Activated gamma-delta T cell treated with Interleukin-2 at 50 U/mL for 16 hours (primary cell): ENCODE data around the gene CTSW.

Source experiments
- DNase-seq: peaks from one replicate; pipeline ENCODE4 v3.0.0-alpha.2; 2020

Gene CTSW

GRCh38 chr11:65868076-65868667 is 11.5 kb upstream of the CTSW start:
- no peak for DNase-seq

DNA sequence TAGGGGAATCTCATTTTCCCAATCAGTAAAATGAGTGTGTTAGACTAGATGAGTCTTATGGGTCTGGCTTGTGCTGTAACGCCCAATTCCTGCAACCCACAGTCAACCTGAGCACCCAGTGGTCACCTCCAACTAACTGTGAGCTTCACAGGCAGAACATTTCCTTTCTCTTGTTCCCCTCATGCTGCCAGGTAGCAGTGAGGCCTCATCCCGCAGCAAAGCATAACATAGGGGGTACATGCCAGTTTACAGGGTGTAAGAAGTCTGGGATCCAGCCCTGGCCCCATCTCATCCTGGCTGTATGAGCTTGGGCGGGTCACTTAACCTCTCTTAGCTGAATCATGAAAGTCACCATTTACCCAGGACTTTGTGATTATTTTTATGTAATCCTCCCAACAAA is 10.7 kb upstream of the CTSW start:
- DNase-seq = no peak

- DNase-seq = no peak
Observed at GRCh38 chr11:65869643-65870306, 9.9 kb upstream of the CTSW start.

DNA sequence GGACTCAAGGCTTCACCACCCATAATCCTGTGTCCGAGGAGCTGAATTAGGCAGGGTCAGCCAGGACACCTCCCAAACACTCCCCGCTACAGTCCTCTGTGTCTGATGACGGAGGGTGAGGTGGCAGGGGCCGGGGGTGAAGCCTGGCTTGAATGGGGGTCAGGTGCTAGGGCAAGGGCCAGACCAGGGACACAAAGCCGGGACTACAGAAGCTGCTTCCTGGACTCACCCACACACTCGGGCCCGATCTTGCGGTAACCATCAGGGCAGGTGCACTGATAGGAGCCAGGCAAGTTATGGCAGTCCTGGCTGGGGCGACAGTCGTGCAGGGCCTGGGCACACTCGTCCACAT is 9.4 kb upstream of the CTSW start:
- no peak for DNase-seq

DNA sequence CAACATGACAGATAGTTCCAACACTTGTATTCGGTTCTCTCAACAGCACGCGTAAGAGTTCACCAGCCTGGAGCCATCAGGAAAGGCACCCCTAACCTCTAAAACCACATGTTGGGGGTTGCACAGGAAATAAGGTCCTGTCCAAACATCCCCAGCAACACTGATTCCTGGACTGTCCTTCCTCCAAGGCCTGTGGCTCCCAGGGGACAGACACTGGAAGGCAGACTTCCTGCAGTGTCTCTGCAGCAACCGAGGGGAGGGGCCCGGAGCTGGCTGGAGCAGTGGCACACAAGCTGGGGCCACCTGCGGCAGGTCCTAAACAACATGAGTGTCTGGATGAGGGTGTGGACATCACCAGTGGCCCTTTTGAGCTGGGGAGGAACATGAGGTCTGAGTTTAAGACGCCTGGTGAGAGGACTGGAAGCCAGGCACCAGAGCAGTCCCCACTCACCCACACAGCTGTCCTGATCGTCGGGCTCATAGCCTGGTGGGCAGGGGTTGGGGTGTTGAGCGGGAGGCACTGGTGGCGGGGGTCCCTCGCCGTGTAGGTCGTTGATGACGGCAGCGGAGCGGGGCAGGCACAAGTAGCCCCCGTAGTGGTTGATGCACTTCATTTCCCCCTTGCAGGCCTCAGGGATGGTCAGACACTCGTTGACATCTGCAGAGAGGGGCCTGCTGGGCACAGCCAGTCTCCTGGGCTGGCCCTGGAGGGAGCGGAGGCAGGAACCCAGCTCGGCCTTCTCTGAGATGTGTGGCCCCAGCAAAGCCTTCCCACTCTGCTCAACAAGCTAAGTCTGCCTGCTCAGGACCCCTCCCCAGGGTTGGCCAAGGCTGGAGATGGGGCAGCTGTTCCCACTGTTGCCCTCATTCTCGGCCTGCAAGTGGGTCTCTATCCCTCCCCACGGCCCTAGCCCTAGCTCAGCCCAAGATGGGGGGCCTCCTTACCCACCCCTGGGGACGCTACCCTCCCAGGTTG is 8.6 kb upstream of the CTSW start:
- no peak for DNase-seq

- no peak for DNase-seq
Observed at GRCh38 chr11:65871811-65872548, 7.7 kb upstream of the CTSW start.

GRCh38 chr11:65872586-65873317 is 6.9 kb upstream of the CTSW start, which contains the start of gene EFEMP2:
Gene EFEMP2 (minus strand): TSS chr11:65872800. CDS start chr11:65872354, 446 bp downstream.
- no peak for DNase-seq

DNA sequence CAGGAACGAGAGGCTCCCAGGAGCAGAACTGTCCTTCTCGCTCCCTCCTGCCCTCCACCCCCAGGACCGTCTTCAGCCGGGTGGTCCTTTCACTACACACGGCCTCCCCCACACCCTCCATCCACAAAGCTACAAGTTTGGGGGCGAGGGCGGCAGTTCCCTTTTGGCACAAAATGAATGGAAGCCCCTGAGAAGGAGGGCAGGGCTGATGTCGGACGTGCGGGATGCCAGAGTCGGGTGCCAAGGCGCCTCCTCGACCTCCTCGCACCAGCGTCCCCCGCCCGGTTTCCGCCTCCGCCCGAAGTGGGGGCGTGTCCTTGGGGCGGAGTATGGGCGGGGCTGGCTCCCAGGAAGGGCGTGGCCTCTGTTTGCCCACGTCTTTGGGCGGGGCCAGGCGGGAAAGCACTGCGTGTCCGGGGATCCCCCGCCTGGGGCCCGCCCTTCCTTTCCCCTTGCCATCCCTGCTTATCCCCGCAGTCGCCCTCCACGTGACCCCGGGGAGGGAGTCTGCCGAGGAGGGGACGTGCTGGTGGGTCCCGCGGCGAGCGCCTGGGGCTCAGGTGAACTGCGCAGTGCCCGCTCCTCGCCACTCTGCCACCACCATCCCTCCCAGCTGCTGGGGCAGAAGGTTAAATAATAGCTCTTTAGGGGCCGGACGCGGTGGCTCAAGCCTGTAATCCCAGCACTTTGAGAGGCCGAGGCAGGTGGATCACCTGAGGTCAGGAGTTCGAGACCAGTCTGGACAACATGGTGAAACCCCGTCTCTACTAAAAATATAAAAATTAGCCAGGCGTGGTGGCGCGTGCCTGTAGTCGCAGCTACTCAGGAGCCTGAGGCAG is 6.1 kb upstream of the CTSW start:
- peak; percentile 96 for DNase-seq

DNA sequence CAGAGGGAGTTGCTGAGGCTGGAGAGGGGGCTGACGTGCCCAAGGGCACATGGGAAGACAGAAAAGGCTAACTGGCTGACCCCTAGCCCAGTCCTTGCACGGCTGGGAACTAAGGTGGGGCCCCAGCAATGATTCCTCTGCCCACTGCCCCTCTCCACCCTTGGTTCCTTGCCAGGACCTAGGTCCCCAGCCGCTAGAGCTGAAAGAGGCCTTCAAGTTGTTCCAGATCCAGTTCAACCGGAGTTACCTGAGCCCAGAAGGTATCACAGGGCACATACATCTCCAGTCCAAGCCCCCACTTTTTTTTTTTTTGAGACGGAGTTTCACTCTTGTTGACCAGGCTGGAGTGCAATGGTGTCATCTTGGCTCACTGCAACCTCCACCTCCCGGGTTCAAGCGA is 390 bp downstream of the CTSW start:
- DNase-seq = no peak

- no peak for DNase-seq
Observed at GRCh38 chr11:65880844-65881421, 1.3 kb downstream of the CTSW start.

DNA sequence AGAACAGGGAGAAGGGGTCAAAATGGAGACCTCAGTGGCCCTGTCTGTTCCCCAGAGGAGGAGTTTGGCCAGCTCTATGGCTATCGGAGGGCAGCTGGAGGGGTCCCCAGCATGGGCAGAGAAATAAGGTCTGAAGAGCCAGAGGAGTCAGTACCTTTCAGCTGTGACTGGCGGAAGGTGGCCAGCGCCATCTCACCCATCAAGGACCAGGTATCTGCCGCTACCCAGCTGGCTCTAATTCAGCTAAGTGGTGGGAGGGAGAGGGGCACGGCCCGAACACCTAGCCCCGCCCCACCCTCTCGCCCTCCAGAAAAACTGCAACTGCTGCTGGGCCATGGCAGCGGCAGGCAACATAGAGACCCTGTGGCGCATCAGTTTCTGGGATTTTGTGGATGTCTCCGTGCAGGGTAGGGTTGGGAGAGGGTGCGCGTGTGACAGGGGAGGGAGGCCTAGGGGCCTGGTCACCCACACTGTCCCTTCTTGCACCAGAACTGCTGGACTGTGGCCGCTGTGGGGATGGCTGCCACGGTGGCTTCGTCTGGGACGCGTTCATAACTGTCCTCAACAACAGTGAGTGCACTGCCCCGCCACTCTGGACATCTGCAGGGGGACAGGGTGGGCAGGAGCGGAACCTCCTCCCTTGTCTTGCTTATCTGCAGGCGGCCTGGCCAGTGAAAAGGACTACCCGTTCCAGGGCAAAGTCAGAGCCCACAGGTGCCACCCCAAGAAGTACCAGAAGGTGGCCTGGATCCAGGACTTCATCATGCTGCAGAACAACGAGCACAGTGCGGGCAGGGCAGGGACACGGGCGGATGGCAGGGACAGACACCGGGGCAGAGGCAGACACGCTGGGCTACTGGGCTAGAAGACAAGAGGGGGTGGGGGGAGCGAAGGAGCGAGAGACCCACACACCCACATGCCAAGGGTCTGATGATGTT is 2.8 kb downstream of the CTSW start:
- DNase-seq = no peak

GRCh38 chr11:65883058-65883761 is 3.6 kb downstream of the CTSW start:
- DNase-seq = no peak

- no peak for DNase-seq
Observed at GRCh38 chr11:65883786-65884715, 4.4 kb downstream of the CTSW start.

DNA sequence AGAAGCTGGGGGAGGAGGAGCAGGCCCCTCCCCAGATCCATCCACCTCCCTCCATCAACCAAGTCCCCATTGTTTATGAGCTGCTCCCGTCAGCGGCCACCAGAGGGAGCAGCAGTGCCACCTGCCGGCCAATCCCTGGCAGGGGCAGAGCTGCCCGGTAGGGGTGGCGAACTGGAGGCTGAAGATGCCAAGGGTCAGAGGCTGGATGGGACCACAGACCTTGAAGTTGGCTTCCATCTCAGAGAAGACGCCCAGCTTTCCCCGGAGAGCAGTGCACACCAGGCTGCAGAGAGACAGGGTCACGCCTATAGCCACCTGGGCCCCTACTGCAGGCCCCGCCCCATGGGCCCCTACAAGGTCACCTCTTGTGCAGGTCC is 5.1 kb downstream of the CTSW start:
- peak; percentile 82 for DNase-seq

DNA sequence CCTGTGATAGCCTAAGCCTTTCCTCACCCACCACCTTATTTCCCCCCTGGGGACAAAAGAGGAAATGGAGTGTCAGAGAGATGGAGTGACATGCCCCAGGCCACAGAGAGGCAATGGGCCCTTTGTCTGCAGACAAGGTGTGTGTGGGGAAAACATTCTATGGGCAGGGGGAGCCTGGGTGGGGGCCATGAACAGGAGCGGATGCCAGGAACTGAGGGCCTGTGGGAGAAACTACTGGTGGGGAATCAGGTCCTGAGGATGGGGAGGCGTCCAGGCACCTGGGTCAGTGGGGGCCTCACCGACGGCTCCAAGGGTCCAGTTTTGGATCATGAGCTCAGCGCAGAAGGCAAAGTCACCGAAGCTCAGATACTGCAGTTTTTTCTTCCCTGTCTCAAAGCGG is 5.6 kb downstream of the CTSW start:
- no peak for DNase-seq

DNA sequence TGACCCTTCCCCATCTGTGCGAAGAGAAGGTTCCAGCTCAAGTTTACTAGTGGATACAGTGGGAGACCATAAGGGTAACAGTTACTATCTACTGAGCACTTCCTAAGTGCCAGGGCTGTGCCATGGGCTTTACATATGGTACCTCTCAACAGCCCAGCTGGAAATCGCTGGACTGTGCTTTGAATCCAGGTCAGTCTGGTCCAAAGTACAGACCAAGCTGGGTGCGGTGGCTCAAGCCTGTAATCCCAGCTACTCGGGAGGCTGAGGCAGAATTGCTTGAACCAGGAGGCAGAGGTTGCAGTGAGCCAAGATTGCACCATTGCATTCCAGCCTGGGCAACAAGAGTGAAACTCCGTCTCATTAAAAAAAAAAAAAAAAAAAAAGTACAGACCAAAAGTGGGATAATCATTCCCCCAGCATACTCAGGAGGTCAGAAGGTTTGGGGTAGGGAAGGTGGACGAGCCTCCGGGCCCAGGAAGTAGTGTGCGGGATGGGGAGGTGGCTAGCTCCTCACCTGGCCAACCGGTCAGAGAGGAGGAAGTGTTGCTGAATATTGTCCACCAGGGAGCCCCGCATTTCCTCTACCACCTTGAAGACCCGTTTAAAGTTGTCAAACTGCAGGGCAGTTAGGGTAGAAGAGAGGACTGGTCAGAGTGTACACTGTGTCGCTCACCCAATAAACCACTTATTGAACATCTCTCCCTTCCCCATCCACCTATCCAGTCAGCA is 6.3 kb downstream of the CTSW start:
- DNase-seq = no peak
